IPS DF 6.9 (cell line): ENCODE data around the gene XXYLT1.
"Not testable (repeated sequence)": the region's sequence is repeated elsewhere in the genome, so short reads cannot be mapped to it uniquely, and the experiment has no call there.

ENCODE experiments used
- DNase-seq: peaks from one replicate; pipeline ENCODE4 v3.0.0-alpha.2; 2013; ENCODE audit warnings: low read depth, low spot score
- H3K27ac ChIP-seq: one replicate; pipeline ENCODE4 v1.5.1; 2013; ENCODE audit warnings: low read length, control low read depth
- H3K27me3 ChIP-seq: 2 replicates; pipeline ENCODE4 v1.6.1; 2013; ENCODE audit warnings: mild to moderate bottlenecking, low read length; ENCODE audit not compliant: control insufficient read depth, insufficient read depth
- H3K36me3 ChIP-seq: 2 replicates; pipeline ENCODE4 v1.6.1; 2013; ENCODE audit warnings: low read length; ENCODE audit not compliant: control insufficient read depth, insufficient read depth
- H3K4me1 ChIP-seq: 2 replicates; pipeline ENCODE4 v1.6.1; 2013; ENCODE audit warnings: low read length; ENCODE audit not compliant: control insufficient read depth, insufficient read depth
- H3K4me3 ChIP-seq: 2 replicates; pipeline ENCODE4 v1.5.1; 2013; ENCODE audit warnings: mild to moderate bottlenecking, low read length
- H3K9me3 ChIP-seq: 2 replicates; pipeline ENCODE4 v1.6.1; 2013; ENCODE audit warnings: low read length, inconsistent platforms; ENCODE audit not compliant: control insufficient read depth, insufficient read depth
- WGBS: extraction: QIAGEN DNeasy Blood & Tissue Kit; methylation state at CpG from one replicate; pipeline ENCODE4 v1.1.7; 2013; ENCODE audit warnings: mixed read lengths, missing lambda C conversion rate; ENCODE audit not compliant: insufficient read length, insufficient coverage; 5-methylcytosine and 5-hydroxymethylcytosine counted together

XXYLT1 gene

GRCh38 chr3:195226900-195227447, 44.0 kb downstream of the XXYLT1 start:
- Histone ChIP-seq H3K27ac (no peak overlapping the region), H3K36me3 (no peaks in the 10 kb centered on the region), H3K9me3 (no peaks in the 10 kb centered on the region), H3K27me3 (no peaks in the 10 kb centered on the region), H3K4me3 (no peak overlapping the region), H3K4me1 (peaks cover 3% of the 10 kb centered on the region)
- WGBS = no CpG with 5 or more reads among the region's 9 CpGs
- DNase-seq = no peak

DNA sequence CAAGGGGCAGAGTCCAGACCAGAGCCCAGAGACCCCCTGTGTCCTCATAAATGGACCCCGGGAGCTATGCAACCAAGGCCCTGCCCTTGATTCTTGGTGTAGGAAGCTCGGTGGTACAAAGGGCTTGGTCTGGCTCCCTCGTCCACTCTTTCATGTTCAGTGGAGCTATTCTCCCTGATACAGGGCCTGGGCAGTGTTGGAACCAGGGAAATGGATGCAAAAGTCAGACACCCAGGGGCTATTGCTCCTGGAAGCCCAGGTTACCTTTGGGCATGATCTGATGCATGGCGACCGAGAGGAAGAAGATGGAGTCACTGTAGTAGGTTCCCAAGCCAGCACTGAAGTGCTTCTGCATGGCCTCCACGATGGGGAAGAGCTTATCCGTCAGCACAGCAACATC, 44.5 kb downstream of the XXYLT1 start:
- no peaks in the 10 kb centered on the region for H3K27me3 ChIP-seq
- H3K36me3 ChIP-seq = no peaks in the 10 kb centered on the region
- peaks cover 3% of the 10 kb centered on the region for H3K4me1 ChIP-seq
- H3K9me3 ChIP-seq = no peaks in the 10 kb centered on the region
- H3K27ac ChIP-seq = no peak overlapping the region
- no peak overlapping the region for H3K4me3 ChIP-seq
- WGBS = no CpG with 5 or more reads among the region's 7 CpGs
- no peak for DNase-seq

DNA sequence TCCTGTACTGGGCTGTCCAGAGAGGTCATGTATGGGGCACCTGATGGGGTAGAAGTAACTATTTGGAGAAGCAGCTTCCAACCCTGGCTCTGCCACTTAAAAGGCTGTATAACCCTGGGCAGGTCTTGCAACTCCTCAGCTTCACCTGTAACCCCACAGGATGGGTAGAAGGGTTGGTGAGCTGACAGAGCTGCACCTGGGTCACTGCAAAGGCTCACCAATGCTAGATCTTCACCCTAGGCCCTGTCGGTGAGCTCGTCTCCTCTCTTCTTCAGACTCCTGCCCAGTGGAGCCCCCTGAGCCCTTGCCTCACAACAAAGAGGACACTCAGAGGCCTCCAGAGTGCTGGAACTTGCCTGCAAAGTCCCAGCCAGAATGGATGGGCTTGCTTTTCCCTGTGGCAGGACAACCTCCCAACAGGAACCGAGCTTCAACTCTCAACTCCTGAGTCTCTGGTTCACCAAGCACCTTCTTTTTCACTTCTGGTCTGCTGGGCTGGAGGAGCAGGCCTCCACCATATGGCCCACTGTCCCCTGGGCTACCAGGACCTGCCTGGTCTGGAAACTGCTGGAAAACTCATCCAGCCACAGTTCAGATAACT, 45.9 kb downstream of the XXYLT1 start:
- Histone ChIP-seq H3K4me3 (no peak overlapping the region), H3K9me3 (no peaks in the 10 kb centered on the region), H3K36me3 (no peaks in the 10 kb centered on the region), H3K27me3 (no peaks in the 10 kb centered on the region), H3K27ac (no peak overlapping the region), H3K4me1 (peaks cover 3% of the 10 kb centered on the region)
- WGBS = no CpG with 5 or more reads among the region's 3 CpGs
- DNase-seq = no peak

DNA sequence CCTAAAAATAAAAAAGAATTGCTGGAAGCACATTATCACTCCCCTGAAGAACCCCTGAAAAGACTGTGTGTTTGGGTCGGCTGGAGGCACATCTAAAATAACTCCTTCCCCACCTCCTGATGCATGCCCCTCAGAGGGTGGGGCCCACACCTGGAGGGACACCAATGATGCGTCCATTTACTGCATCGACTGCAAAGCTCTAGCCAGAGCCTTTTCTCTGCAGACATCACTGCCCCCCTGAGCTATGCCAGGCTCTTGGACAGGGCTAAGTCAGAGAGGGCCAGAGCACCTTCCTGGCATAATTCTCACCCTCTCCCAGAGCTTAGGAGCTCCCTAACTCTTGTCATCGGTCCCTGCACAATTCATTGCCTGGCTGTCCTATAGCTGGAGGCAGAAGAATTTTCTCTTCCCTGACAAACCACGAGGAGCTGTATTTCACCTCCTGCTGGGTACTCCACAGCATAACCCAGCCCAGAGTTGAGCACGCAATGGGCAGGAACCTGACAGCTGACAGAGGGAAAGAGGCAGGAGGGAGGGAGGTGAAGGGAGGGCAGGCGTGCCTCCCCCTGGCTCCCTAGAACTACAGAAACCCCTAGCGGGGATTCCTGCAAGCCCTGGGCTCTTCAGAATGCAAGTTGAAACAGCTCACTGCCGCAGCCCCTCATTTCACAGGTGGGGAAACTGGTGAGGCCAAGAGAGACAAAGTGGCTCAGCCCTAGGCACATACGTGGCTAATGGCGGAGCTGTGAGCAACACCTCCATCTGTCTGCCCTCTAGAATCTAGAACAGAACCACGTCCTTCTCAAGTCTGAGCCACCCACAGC, 46.6 kb downstream of the XXYLT1 start:
- WGBS = no CpG with 5 or more reads among the region's 12 CpGs
- peaks cover 6% of the 10 kb centered on the region for H3K4me1 ChIP-seq
- H3K4me3 ChIP-seq = no peak overlapping the region
- no peaks in the 10 kb centered on the region for H3K9me3 ChIP-seq
- no peak overlapping the region for H3K27ac ChIP-seq
- no peaks in the 10 kb centered on the region for H3K27me3 ChIP-seq
- no peaks in the 10 kb centered on the region for H3K36me3 ChIP-seq
- DNase-seq = no peak

DNA sequence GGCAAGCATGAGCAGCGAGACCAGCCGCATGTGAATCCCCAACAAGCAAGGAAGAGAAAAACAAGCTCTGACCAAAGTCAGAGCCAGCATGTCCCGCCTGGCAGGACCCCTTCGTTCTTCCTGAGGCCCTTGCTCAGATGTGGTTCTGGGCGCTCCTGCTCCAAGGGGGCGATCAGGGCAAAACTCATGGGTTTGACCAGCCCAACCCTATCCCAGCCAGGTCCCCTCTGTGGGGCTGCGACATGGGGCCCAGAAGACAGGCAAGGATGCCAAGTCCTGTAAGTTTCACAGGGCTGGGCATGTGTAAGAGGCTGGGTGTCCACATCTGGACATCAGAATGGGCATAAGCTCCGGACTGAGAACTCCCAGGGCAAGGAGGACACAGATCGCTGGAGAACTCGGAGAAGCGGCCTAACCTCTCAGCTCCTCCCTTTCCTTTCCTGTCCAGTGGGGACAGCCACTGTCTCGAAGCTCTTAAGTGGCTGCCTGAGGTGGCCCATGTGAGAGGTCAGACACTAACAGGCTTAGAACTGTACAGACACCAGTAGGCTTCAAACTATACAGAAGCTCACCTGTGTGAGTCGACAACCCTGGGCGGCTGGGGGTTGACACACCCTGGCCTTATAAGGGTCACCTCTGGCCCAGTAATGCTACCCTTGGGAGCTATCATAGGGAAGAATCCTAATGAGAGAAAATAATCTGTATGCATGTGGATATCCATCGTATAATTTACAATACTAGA, 48.9 kb downstream of the XXYLT1 start:
- no peaks in the 10 kb centered on the region for H3K9me3 ChIP-seq
- no CpG with 5 or more reads among the region's 15 CpGs for WGBS
- DNase-seq = no peak
- H3K4me1 ChIP-seq = peaks cover 6% of the 10 kb centered on the region
- H3K27me3 ChIP-seq = no peaks in the 10 kb centered on the region
- no peaks in the 10 kb centered on the region for H3K36me3 ChIP-seq
- no peak overlapping the region for H3K27ac ChIP-seq
- H3K4me3 ChIP-seq = no peak overlapping the region

DNA sequence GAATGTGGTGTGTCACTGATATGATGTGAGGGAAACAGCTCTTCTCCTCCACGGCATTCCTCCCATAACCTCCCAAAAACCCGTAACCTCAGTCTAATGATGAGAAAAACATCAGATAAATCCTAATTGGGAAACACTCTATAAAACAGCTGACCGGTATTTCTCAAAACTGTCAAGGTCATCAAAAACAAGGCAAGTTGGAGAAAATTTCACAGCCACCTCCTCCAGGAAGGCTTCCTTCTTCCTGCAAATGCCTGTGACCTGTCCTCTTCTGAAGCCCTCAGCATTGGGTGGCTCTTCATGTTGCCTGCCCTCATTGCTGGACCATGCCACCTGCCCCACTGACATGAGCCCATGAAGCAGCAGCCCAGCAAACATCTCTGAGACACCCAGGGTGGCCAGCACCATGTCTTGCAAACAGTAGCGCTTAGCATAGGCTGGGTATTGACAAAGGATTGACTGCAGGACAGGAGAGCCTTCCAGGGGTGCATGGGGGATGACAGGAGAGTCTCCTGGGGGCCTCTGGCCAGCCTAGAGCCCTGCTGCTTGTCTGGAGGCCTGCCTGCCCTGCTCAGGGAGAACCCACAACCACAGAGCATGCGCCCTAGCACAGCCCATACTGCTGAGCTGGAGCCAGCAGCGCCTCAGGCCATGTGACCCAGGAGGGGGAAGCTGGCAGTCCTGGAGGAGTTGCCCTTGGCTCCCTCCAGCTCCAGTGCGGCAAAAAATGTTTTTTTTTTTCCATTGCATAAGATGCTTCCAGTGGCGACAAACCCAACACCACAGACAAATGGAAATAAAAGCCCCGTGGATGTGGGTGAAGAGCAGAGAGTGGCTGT, 49.7 kb downstream of the XXYLT1 start:
- Histone ChIP-seq H3K9me3 (no peaks in the 10 kb centered on the region), H3K27ac (no peak overlapping the region), H3K27me3 (no peaks in the 10 kb centered on the region), H3K4me1 (peaks cover 6% of the 10 kb centered on the region), H3K36me3 (no peaks in the 10 kb centered on the region), H3K4me3 (no peak overlapping the region)
- no CpG with 5 or more reads among the region's 9 CpGs for whole genome bisulfite sequencing
- no peak for DNase-seq

DNA sequence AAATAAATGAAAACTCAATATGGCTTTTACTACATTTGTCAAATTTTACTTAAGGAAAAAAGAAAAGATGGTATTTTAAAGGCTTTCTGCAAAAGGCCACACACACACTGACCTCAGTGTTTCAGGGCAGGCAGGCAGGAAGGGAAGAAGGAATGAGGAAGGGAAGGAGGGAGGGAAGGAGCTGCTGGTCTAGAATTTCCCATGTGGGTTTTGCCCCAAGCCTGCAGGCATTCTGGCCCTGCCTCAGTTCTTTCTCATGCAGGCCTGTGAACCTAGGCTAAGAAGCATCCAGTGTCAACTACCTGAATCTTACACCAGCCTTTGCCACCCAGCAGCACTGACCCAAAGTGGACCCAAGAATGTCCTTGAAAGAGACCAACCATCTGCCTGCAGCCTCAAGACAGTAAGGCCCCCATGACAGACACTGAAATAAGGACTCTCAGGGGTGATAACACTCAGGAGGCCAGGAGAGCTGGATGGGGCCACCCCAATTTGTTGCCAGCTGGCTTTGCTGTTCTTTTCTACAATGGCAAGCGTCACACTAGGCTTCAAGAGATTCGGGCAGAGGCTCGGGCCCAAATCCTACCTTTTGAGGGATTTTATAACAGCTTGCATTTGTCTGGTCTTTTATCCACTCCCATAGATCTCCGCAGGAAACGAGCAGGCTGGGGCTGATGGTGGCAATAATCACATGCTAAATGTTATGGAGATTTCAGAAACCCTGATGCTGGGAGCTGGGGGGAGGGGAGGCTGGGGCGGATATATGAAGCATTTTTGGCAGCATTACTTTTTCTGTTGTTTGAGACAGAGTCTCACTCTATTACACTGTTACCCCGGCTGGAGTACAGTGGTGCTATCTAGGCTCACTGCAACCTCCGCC, 51.4 kb downstream of the XXYLT1 start:
- no peak for DNase-seq
- Histone ChIP-seq H3K9me3 (no peaks in the 10 kb centered on the region), H3K4me3 (no peak overlapping the region), H3K4me1 (peaks cover 6% of the 10 kb centered on the region), H3K27me3 (no peaks in the 10 kb centered on the region), H3K27ac (no peak overlapping the region), H3K36me3 (no peaks in the 10 kb centered on the region)
- no CpG with 5 or more reads among the region's 8 CpGs for WGBS

- H3K36me3 ChIP-seq = not testable (repeated sequence)
- no CpG with 5 or more reads among the region's 5 CpGs for WGBS
Observed at GRCh38 chr3:195218331-195218730, 52.6 kb downstream of the XXYLT1 start.

DNA sequence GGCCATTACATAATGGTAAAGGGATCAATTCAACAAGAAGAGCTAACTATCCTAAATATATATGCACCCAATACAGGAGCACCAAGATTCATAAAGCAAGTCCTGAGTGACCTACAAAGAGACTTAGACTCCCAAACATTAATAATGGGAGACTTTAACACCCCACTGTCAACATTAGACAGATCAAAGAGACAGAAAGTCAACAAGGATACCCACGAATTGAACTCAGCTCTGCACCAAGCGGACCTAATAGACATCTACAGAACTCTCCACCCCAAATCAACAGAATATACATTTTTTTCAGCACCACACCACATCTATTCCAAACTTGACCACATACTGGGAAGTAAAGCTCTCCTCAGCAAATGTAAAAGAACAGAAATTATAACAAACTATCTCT, 55.4 kb downstream of the XXYLT1 start:
- H3K9me3 ChIP-seq, H3K4me1 ChIP-seq, DNase-seq, H3K27ac ChIP-seq, H3K36me3 ChIP-seq, H3K4me3 ChIP-seq, H3K27me3 ChIP-seq: not testable (repeated sequence)
- WGBS = no CpG with 5 or more reads among the region's 2 CpGs

More at GRCh38 chr3:195218331-195218730, 52.6 kb downstream of the XXYLT1 start:
- not testable (repeated sequence) for H3K27me3 ChIP-seq, H3K4me3 ChIP-seq, H3K27ac ChIP-seq, DNase-seq, H3K4me1 ChIP-seq, H3K9me3 ChIP-seq
